Central memory CD4-positive, alpha-beta T cell (primary cell): ENCODE results near the gene PTPRD.

Experiments
- DNase-seq: peaks from one replicate; pipeline ENCODE4 v3.0.0; 2022

PTPRD gene

DNA sequence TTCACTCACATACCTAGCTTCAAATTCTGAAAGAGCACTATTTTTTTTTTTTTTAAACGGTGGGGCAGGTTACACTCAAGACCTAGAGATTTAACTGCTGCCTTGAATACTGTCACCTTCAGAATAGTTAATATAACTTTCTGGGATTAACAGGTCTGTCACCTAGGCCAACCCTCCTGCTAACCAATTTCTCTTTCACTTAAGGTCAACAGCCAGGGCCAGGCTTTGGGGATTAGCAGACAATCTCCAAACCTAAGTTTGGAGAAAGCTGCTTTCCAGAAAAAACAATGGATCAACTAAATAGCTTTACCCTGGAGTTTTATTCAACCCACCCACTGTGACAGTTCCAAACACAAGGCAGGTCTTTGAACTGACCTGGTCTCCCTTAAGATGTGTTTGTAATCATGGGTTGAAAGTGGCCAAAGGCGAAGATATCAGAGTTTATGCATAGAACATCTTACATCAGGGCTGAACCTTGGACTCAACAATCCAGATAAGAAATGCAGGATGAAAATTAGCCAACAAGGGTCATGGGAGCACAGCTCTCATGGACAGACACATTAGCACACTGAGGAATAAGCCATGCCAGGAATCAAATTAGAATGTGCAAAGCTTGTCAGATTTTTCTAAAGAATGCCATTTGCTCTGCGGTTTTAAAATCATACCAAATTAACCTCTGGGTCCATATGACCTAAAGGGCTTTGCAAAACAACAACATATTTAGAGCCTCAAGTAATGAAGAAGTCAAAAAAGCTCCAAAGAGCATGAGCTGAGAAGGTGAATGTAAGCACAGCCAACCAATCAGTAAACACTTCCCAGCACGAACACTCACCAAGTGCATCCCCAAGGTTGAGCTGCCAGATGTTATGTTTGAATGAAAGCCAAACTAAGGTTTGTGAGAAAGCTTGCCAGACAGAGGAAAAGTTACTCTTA, 2274.7 kb downstream of the PTPRD start:
- no peak for DNase-seq

DNA sequence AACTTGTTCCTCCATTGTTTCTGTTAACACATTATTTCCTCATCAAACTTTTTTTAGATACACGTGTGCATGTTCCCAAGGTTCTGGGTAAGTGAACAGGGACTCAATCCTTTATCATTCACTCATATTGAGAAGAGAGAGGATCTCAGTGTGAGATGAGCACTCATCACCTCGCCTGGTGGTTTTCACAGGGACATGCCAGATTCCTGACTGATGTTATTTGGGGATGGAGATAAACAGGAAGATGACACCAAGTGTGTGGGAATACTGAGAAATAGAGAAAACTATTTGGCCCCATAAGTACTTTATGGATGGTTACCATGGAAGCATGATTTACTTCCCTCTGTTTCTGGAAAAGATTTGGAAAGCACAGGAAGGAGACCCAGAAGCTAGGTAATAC, 2279.9 kb downstream of the PTPRD start:
- DNase-seq: no peak

DNA sequence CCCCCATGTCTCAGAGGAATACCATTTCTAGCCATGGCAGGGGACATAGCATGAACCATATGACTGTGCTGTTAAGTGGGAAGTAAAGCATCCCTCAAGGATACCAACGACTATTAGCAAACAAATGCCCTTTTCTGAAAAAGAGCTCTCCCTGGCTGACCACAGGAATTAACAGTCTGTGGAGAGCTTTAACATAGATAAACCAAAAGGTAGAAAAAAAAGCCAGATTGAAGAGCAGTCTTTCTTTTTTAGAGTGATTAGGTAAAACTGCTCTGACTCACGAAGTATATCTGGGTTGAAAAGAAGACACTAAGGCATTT, 2280.5 kb downstream of the PTPRD start:
- DNase-seq: no peak

DNA sequence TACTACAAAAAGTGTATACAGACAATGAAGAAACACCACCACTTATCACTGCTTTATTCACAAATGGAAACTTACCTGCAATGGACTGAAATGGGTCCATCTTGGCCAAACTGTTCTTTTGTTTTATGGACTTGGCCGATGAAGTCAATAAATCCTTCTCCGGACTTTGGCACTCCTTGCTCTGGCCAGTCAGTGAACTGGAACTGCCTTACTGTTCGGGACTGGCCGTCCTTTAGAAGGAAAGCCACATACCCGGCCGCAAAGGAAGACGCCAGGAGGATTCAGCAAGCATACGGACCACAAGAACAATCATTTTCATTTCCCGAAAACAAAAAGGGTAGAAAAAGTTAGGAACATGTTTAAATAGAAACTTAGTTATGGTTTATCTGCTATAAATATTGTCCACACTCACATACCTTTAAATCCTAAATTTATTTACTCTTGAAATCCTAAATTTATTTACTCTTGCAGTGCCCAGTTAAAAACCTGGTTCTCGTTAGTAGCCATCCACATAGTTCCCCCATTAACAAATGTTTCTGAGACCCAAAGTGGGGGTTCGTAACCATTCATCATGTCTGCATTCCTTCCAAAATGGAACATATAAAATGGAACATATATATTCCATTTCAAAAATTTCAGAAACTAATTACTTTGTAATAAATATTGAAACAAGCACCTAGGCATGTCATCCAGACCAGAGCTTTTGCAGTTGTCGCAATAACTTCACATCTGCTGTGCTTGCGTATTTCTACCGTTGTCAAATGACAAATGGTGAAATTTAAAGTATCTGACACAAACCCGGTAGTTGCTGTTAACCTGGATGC, 2281.1 kb downstream of the PTPRD start:
- DNase-seq: no peak

DNA sequence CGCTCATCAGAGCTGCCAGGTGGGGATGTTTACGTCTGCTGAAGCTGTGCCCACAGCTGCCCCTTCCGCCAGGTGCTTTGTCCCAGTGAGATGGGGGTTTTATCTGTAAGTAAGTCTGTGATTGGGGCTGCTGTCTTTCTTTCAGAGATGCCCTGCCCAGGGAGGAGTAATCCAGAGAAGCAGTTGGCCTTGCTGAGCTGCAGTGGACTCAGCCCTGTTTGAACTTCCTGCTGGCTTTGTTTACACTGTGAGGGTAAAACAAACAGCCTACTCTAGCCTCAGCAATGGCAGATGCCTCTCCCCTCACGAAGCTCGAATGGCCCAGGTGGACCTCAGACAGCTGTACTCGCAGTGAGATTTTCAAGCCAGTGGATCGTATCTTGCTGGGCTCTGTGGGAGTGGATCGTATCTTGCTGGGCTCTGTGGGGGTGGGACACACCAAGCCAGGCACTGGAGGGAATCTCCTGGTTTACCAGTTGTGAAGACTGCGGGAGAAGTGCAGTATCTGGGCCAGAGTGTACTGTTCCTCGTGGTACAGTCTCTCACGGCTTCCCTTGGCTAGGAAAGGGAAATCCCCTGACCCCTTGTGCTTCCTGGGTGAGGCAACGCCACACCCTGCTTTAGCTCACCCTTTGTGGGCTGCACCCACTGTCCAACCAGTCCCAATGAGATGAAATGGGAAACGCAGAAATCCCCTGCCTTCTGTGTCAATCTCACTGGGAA, 2283.1 kb downstream of the PTPRD start:
- no peak for DNase-seq

GRCh38 chr9:8315211-8315610, 2297.6 kb downstream of the PTPRD start:
- no peak for DNase-seq

DNA sequence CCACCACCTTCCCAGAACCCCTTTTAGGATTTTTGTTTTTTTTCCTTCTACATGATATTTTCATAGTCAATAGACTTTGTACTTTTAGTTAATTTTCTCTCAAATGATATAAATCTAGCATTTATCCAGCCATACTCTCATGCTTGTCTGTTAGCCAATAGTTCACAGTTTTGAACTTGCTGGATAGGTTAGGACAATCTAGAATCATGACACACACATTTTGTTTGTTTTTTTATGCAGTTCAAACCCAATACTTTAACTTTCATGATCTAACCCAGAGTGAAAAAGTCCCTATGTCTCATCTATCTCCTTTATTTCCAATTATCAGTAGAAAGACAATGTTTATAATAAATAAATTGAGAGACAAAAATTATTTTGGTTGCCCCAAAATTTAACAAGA, 2303.5 kb downstream of the PTPRD start:
- DNase-seq: no peak

GRCh38 chr9:8304720-8305119, 2308.1 kb downstream of the PTPRD start:
- DNase-seq: no peak

DNA sequence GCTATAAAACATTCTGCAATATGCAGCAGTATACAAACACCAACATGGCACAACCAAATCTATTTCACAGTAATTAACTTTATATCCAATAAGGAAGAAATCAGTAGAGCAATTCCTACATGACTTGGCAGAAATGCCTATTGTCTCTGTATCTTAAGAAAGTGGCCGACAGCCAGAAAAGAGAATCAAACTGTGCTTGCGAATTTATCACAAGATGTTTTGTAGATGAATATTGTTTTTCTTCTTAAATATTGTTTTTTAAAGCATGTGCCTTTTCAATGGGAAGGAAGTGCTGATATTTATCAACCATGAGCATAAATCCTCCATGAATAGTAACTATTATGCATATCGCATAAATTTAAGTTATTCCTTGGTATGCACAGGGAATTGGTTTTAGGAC, 2311.5 kb downstream of the PTPRD start:
- no peak for DNase-seq

DNA sequence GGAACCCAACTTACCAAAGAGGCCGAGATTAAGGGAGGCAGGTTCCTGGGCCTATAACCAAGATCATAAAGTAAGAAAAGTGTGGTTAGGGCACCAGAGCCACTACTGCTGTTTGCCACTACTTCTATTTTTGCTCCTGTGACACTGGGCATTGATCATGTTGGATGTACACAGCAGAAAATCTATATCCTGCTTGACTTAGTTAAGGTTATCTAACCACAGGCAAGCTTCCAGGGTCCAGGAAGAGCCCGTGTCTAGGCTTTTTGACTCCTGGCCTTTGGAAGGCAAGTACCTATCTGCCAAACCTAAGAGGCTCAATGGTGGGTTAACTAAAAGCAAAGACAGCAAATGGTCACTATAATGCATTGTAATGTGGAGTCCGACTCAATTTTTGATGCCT, 2315.8 kb downstream of the PTPRD start:
- no peak for DNase-seq

GRCh38 chr9:8292657-8293056, 2320.1 kb downstream of the PTPRD start:
- DNase-seq: no peak

- no peak for DNase-seq
These were observed 2323.1 kb downstream of the PTPRD start for GRCh38 chr9:8289681-8290080.

DNA sequence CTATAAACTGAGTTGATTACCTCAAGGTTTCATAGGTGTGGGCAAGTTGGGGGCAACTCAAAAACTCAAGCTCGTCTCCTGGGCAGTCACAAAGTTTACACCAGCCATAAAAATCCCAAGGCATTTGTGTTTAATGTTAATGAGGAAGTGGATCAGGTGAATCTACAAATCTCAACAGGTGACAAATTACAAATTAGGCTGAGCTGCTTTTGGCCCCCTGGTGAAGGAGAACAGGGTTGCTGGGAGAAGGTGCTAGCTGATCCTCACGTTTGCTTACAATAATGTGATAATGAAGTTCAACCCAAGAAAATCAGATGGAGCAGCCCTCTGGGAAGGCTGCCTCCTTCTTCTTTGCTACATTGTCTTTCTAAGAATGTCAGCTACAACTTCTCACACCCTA, 2324.8 kb downstream of the PTPRD start:
- no peak for DNase-seq

GRCh38 chr9:8287501-8287900, 2325.3 kb downstream of the PTPRD start:
- no peak for DNase-seq

DNA sequence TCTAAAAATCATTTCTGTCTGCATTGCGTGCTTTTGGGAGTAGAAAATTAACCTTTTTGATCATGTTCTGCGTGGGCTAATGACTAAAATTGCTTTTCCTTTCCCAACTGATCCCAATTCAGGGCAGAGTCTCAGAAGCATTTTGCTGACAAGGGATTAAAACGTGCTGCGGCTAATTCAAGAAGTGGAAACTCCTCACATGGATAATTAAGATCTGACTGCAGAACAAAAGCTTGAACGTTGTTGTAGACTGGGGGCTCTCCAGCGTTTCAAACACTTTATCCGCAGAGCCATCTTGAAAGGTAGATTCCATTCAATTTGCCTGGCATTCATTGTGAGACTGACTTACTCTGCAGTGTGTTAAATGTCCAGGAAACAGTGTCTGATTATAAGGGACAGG, 2327.9 kb downstream of the PTPRD start:
- no peak for DNase-seq

GRCh38 chr9:8282535-8282934, 2330.3 kb downstream of the PTPRD start:
- DNase-seq: no peak

DNA sequence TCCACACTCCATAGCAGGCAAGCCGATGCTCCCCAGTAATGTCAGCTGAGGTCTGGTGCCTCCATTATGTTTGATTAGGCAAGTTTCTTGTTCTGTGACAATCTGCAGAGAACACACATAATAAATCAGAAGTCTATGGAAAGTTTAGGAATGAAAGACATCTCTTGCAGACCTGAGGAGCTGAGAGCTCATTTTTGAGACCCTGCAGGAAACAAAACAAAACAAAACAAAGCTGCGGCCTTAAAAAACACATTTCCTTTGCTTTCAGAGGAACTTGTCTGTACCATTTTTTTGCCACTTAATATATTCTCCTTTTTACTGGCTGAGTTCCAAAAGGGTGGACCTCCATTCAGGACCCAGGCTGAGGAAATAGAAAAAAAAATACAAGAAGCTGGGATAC, 2332.0 kb downstream of the PTPRD start:
- no peak for DNase-seq

GRCh38 chr9:8278048-8278447, 2334.8 kb downstream of the PTPRD start:
- no peak for DNase-seq

GRCh38 chr9:8270235-8270634, 2342.6 kb downstream of the PTPRD start:
- no peak for DNase-seq

DNA sequence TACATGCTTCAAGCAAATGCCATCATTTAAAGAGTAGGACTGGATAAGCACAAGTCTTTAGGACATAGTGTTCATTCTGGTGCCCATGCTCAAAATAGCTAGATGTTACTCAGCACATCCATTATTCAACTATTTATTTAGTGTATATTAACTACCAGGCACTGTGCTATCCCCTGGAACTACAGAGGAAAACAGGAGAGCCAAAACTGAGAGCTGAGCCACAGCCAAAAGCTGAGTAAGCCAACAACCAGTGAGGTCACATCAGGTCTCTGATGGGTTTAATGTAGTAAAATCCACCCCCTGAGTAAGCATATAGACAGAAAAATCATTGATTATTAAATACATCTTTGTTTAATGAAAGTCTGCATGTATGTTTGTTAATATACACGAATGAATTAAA, 2343.9 kb downstream of the PTPRD start:
- DNase-seq: no peak

GRCh38 chr9:8268216-8268878, 2344.5 kb downstream of the PTPRD start:
- DNase-seq: no peak

DNA sequence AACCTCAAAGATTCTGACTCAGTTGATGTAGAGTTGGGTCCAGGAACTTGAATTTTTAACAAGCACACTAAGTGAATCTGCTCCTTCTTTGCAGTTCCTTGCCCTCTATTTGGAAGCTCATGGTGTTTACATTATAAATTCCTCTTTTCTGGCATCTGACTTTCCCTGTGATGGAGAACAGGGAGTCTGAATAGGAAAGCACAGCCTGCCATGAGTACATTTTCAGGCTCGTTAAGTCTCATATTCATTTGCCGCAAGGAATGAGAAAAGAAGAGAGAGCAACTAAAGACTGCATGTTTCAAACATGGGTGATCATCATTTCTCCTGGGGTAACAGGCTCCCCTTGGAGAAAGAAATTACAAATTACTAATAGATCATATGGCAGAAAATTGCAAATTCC, 2345.2 kb downstream of the PTPRD start:
- DNase-seq: no peak

DNA sequence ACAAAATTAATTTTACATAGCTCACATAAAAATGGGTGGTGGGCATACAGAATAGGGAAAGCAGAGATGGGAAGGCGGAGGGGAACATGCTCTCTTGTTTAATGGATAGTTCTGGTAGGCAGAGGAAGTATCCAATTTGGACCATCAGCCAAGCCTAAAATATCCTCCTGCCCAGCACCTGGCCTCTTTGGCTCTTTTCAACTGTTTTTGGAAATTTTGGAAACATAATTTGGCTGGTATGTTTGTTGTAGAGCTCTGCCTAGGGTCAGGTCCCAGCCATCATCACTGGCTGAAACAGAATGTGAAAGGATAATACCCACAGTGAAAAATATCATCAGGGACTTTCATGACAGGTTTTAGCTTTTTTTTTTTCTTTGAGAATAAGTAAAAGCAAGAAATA, 2345.9 kb downstream of the PTPRD start:
- DNase-seq: no peak
